Panc1 (cell line): ENCODE data around the gene TRAPPC2L. TPM values are rescaled to one million over a fixed set of nuclear protein-coding genes. Genes with fewer than 3 reads are reported as not detected.

Experiments
- ATAC-seq: fragments of 200-7000 bp; cut with Tn5 transposase; 2 replicates; pipeline ENCODE4 v1.9.1; 2020; ENCODE audit warnings: mild to moderate bottlenecking, moderate library complexity
- BruUV-seq: library from RNA; stranded (reverse); fragments of 400-500 nt; replicated peaks from 2 replicates; lab custom pipeline; 2021; lab: Mats Ljungman, UMichigan
- CTCF ChIA-PET: fragments of 300-600 bp; sonication (Branson Sonifier 250); formaldehyde crosslinking; loops from one replicate; lab custom pipeline; 2022; ENCODE audit warnings: antibody characterized with exemption; lab: Charles Lee
- POLR2A ChIA-PET: fragments of 300-600 bp; sonication (Branson Sonifier 250); formaldehyde crosslinking; loops from one replicate; lab custom pipeline; 2022; ENCODE audit warnings: antibody characterized with exemption; lab: Charles Lee
- DNase-seq: peaks from one replicate; pipeline ENCODE4 v3.0.0-alpha.2; 2010; ENCODE audit warnings: low read depth, low spot score
- H3K27ac ChIP-seq: 2 replicates; pipeline ENCODE4 v1.5.1; 2011; ENCODE audit warnings: mild to moderate bottlenecking, low read length, inconsistent platforms
- H3K27me3 ChIP-seq: fragments of 200-500 bp; sonication (Bioruptor generic); 2 replicates; pipeline ENCODE4 v1.6.0; 2014; ENCODE audit warnings: low read length, inconsistent platforms; ENCODE audit not compliant: control insufficient read depth, insufficient read depth
- H3K36me3 ChIP-seq: fragments of 200-500 bp; sonication (Bioruptor generic); 2 replicates; pipeline ENCODE4 v1.5.1; 2014; ENCODE audit warnings: inconsistent platforms, mild to moderate bottlenecking, low read length, moderate library complexity; ENCODE audit not compliant: control insufficient read depth, insufficient read depth
- H3K4me1 ChIP-seq: 2 replicates; pipeline ENCODE4 v1.5.1; 2011; ENCODE audit warnings: inconsistent platforms, mild to moderate bottlenecking, low read length, moderate library complexity; ENCODE audit not compliant: control insufficient read depth, insufficient read depth
- H3K4me3 ChIP-seq, 2 experiments: 2 replicates each; pipeline ENCODE4 v1.5.1; 2011 to 2012; ENCODE audit warnings: low read depth in 2 of 2, low read length in 2 of 2, mild to moderate bottlenecking in 2 of 2, inconsistent platforms in 1 of 2, moderate library complexity in 1 of 2
- H3K9me3 ChIP-seq: fragments of 200-500 bp; sonication (Bioruptor generic); 2 replicates; pipeline ENCODE4 v1.5.1; 2014; ENCODE audit warnings: low read depth, mild to moderate bottlenecking, inconsistent platforms, low read length, moderate library complexity; ENCODE audit not compliant: control insufficient read depth, insufficient read depth
- CTCF ChIP-seq: fragments of 450-650 bp; IDR thresholded peaks from 2 replicates; pipeline ENCODE4 v1.5.1; 2017; ENCODE audit warnings: mild to moderate bottlenecking
- POLR2AphosphoS5 ChIP-seq: IDR thresholded peaks from 2 replicates; pipeline ENCODE4 v1.6.1; 2012; ENCODE audit warnings: mild to moderate bottlenecking, low read depth, low read length, moderate library complexity
- REST ChIP-seq, 2 experiments: IDR thresholded peaks; 2 replicates each; pipeline ENCODE4 v1.6.1; 2011 to 2012; ENCODE audit warnings: low read depth in 2 of 2, control low read depth in 1 of 2, low read length in 1 of 2, mild to moderate bottlenecking in 1 of 2, moderate library complexity in 1 of 2; ENCODE audit not compliant: insufficient read depth in 1 of 2
- SIN3A ChIP-seq: IDR thresholded peaks from 2 replicates; pipeline ENCODE4 v1.6.1; 2012; ENCODE audit warnings: low read depth, mild to moderate bottlenecking, low read length, moderate library complexity, borderline replicate concordance; ENCODE audit not compliant: insufficient read depth
- TCF7L2 ChIP-seq: IDR thresholded peaks from 2 replicates; pipeline ENCODE4 v1.6.1; 2011; ENCODE audit warnings: mild to moderate bottlenecking, low read depth, low read length, inconsistent platforms
- in situ Hi-C: cut with HindIII; loops from 2 replicates; pipeline ENCODE4 v1.10.0; 2016; ENCODE audit warnings: low sequenced_read_pairs, low pct_unique_long_range_greater_than_20kb
- intact Hi-C: fragments of 100-400 bp; cut with micrococcal nuclease; formaldehyde crosslinking; loops from one replicate; pipeline ENCODE4 v1.10.0; 2022; ENCODE audit not compliant: unreplicated experiment
- total RNA-seq: library from RNA; stranded (reverse); gene quantifications from one replicate; pipeline ENCODE4 v1.2.1, GENCODE V29; 2021; ENCODE audit not compliant: unreplicated experiment

TRAPPC2L gene
- total RNA-seq, 1 experiment from 2014 or later: 73.8 TPM

GRCh38 chr16:88824256-88825077, 32.5 kb upstream of the TRAPPC2L start:
- Histone ChIP-seq H3K4me1 (no peaks in the 10 kb centered on the region), H3K27ac (no peak overlapping the region), H3K4me3 (no peak overlapping the region), H3K27me3 (no peaks in the 10 kb centered on the region), H3K36me3 (no peaks in the 10 kb centered on the region), H3K9me3 (no peaks in the 10 kb centered on the region)
- no TSS peak for BruUV-seq
- ATAC-seq (no peak), DNase-seq (no peak)
- intact Hi-C loops (no loop called here), in situ Hi-C loops (no loop called here)
- CTCF ChIA-PET: no interaction called here
- no peak for TF ChIP-seq CTCF
- no peak for TF ChIP-seq REST (IDR thresholded peaks at IDR 0.05; ENCODE audit: insufficient read depth in 1 of 2, low read depth in 2 of 2, low read length in 1 of 2)
- TF ChIP-seq POLR2AphosphoS5: no peak
- POLR2A ChIA-PET: no interaction called here

- H3K9me3 ChIP-seq: no peaks in the 10 kb centered on the region
- H3K36me3 ChIP-seq: no peaks in the 10 kb centered on the region
- no peak overlapping the region for H3K27ac ChIP-seq
- no peak overlapping the region for H3K4me3 ChIP-seq
- ChIA-PET CTCF (no interaction called here), POLR2A (no interaction called here)
- TF ChIP-seq REST (IDR thresholded peaks at IDR 0.05; ENCODE audit: insufficient read depth in 1 of 2, low read depth in 2 of 2, low read length in 1 of 2) (no peak), SIN3A (no peak), TCF7L2 (no peak), CTCF (no peak), POLR2AphosphoS5 (no peak)
- ATAC-seq (no peak), DNase-seq (no peak)
- BruUV-seq: no TSS peak
- intact Hi-C loops (no loop called here), in situ Hi-C loops (no loop called here)
- H3K4me1 ChIP-seq: no peaks in the 10 kb centered on the region
- no peaks in the 10 kb centered on the region for H3K27me3 ChIP-seq
Observed at GRCh38 chr16:88825146-88825545, 31.8 kb upstream of the TRAPPC2L start.
